GM19372 (cell line): ENCODE results near the gene KCNJ6.

Experiments
- ATAC-seq: cut with Tn5 transposase; IDR thresholded peaks from one replicate; pipeline ENCODE4 v1.9.1; 2021; ENCODE audit warnings: mild to moderate bottlenecking, low read depth, moderate library complexity; ENCODE audit not compliant: unreplicated experiment

Gene KCNJ6

DNA sequence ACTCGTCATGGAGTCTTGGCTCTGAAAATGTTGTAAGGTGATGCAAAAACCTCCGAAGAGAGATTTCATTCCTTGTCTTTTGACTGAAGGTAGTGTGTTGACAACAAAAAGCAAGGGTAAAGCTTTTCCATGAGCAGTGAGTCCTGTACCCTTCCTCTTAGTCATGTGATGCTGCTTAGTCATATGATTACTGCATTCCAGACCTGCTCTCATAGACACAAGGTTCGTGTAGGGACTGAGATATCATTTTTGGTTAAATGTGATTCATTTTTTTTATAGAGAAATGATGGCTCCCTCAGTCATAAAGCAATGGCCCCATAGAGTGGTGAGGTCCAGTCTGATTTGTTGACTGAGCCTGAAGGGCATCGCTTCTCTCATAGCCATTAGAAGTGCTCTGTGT is 9.2 kb downstream of the KCNJ6 start:
- no peak for ATAC-seq

GRCh38 chr21:37905291-37905690 is 11.0 kb downstream of the KCNJ6 start:
- no peak for ATAC-seq

- no peak for ATAC-seq
These were observed 11.4 kb downstream of the KCNJ6 start for GRCh38 chr21:37904856-37905255.

DNA sequence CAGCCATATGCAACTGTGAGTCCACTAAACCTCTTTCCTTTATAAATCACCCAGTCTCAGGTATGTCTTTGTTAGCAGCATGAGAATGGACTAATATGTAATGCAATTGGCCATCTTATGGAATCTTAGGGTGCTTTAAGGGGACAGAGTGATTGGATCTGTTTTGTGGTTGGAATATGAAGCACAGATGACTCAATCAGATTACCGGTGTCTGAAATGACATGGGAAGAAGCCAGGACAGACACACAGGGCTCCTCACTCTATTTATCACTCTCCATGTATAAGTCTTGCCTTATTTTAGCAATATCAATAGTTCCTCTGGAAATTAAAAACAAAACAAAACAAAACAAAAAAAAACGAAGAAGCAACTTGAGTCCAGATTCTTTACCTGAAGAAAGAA is 12.9 kb downstream of the KCNJ6 start:
- no peak for ATAC-seq

- ATAC-seq, result no peak
These were observed 17.1 kb downstream of the KCNJ6 start for GRCh38 chr21:37899146-37899545.

GRCh38 chr21:37896788-37897187 is 19.5 kb downstream of the KCNJ6 start:
- no peak for ATAC-seq

GRCh38 chr21:37891972-37892371 is 24.3 kb downstream of the KCNJ6 start:
- ATAC-seq, result no peak

GRCh38 chr21:37888659-37889058 is 27.6 kb downstream of the KCNJ6 start:
- ATAC-seq, result no peak

DNA sequence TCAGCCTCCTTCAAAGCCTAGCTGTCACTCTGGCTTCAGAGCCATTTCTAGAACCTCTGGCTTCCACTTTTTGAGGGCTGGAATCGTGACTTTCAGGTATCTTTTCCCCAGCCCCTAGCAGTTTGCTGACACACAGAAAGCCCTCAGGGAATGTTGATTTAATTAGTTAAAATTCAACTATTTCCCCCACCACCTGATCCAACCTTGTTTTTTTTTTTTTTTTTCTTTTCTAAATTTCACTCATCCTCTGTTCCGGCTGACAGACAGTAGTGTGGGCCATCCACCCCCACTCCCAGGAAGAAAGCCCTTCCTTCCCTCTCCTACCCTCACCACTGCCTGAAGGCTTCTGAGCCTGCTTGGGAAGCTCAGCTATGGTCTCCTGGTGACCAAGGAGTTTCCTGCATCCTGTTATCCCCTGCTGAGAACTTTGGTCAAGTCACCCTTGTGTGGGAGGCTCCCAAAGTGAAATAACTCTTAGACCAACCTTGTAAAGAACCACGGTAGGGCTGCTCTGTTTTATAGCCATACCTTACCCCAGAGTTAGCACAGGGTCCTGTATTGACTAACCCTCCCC is 29.4 kb downstream of the KCNJ6 start:
- no peak for ATAC-seq

GRCh38 chr21:37886120-37886519 is 30.1 kb downstream of the KCNJ6 start:
- ATAC-seq, result no peak

GRCh38 chr21:37878946-37879660 is 37.2 kb downstream of the KCNJ6 start:
- no peak for ATAC-seq

DNA sequence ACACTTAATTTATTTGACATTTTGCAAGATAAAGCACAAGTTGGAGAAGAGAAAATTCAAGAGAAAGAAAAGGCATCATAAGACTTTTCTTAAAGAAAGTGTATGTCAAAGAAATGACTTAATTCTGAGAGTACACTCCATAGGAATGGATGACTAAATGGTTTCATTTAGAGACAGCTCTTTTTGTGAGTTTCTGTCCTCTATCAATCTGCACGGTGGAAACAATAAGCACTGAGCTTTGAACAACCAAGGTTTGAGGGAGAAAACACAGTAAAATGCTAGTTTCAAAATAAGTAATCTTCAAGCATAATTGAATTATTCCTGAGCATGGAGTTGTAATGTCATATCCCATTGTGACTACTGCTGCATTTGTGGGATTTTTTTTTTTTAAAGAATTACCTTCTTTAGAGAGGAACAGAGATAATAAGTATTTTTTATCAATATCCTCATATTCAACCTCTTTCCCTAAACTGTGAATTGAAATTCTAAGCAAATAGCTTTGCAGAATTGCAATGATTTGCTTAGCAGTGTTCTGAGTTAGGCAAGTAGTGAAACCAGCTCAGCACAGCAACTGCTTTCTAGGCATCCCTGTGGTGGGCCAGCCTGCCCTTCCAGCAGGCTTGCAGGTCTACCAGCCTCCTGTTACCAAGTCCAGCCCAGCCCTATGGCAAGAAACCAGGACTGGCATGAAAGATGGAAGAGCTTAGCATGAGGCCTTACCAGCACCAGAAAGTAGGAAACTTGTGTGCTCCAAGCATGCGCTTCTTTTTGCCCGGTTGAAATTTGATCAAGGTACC is 38.2 kb downstream of the KCNJ6 start:
- no peak for ATAC-seq

DNA sequence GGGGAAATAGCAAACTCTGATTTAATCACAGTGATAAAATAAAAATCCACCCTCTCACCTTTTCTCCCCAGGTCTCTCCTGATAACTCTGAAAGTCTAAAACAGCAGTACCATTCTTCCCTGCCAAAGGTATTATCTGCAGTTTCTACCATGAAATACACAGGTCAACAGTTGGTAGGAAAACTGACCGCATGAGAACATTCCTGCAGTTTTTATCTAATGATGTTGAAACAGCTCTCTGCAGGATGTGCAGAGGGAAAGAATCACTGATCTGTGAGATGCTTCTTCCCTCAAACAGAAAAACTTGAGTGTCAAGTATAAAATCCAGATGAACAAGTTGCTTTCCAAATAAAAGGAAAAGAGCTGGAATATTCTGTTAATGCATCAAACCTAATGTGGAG is 39.1 kb downstream of the KCNJ6 start:
- ATAC-seq, result no peak

- no peak for ATAC-seq
These were observed 39.7 kb downstream of the KCNJ6 start for GRCh38 chr21:37876561-37876960.

- ATAC-seq, result no peak
These were observed 41.1 kb downstream of the KCNJ6 start for GRCh38 chr21:37874904-37875780.

- ATAC-seq, result no peak
These were observed 41.8 kb downstream of the KCNJ6 start for GRCh38 chr21:37874481-37874880.

DNA sequence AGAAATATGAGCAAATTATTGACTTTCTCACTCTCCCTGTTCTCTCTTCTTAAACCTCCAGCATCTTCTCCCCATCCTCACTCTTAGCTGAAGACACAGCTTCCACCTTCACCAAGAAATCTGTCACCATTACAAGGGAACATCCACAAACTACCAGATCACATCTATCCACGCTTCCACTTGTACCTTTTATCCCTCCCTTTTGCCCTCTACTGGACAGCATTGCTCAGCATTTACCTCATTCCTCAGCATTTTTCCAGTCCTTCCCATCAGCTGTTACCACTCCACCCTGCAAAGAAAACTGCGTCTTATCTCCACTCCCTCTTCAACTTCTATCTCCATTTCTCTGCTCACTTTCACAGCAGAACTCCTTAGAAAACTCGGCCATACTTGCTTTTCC is 42.6 kb downstream of the KCNJ6 start:
- ATAC-seq, result no peak

DNA sequence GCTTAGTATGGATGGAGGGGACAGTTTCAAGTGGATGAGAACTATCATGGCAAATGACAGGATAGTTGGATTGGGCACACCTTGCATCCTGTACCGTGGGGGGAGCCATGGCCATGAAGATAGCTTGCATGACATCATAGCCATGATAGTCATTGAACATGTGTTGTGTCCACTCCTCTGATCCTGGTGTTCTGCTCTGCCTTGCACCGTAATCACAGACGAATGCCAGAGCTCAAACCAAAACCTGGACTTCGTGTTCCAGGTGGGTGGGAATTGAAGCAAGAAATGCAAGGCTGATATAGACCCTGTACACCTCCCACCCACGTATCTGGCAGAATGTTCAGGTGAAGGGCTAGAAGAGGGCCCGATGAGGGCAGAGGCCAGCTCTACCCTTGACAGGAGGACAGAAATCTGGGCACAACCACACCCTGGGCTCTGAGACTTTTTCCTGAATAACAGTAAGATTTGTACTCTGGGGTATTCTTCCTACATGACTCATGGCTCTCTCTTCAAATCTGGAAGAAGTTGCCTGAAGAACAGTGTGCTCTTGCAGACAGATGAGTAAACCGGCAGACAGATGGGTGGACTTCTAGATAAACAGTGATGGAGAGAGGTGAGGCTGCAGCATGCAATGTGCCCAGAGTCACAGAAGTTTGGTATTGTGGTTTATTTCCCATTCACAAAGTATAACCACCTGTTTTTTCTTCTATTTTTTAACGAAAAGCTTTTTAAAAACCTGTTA is 45.0 kb downstream of the KCNJ6 start:
- no peak for ATAC-seq

DNA sequence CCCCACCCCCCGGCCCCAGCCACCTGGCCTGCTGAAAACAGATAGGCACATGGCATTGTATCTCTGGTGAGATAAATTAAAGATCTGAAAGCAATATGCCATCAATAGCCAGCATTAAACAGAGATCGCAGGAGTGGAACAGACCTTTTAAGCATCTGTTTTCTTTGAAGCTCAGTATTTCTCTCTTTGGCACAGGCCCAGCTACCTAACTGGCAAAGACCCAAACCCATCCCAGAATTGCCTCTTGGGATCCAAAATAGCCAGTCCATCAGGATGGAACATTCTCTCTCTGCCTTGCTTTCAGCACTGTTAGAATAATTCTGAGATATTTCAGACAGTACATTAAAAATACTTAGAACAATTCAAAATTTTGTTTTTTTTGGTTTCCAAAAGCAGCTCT is 46.0 kb downstream of the KCNJ6 start:
- no peak for ATAC-seq

- no peak for ATAC-seq
These were observed 46.6 kb downstream of the KCNJ6 start for GRCh38 chr21:37869661-37870060.
